Measurements from ENCODE around the gene SPEG. TPM values are rescaled to one million over a fixed set of nuclear protein-coding genes. Genes with fewer than 3 reads are reported as not detected.

Gene SPEG
- total RNA-seq, 3 donors from 2014 or later = 0.32 to 36.6 (median 21.0) TPM

- DNase-seq (ENCODE audit: low spot score in 2 of 2) = no peak
- intact Hi-C loops (cut with DNase I; ENCODE audit: low total_unique reads) = no loop called here
- no peaks in the 10 kb centered on the region for H3K4me1 ChIP-seq
Measured at GRCh38 chr2:219469186-219469724, 34.6 kb downstream of the SPEG start.

GRCh38 chr2:219470429-219470828, 35.8 kb downstream of the SPEG start:
- intact Hi-C loops (cut with DNase I; ENCODE audit: low total_unique reads) = loop anchor here (1.0 to 10.0 kb wide), 2 partner anchors 19 to 54 kb away; no protein-coding TSS in a partner anchor
- H3K4me1 ChIP-seq = no peaks in the 10 kb centered on the region
- no peak overlapping the region for H3K4me3 ChIP-seq
- H3K27me3 ChIP-seq = no peaks in the 10 kb centered on the region
- DNase-seq (ENCODE audit: low spot score in 2 of 2) = no peak
- H3K9me3 ChIP-seq = no peaks in the 10 kb centered on the region
- H3K27ac ChIP-seq = no peak overlapping the region
- TF ChIP-seq POLR2AphosphoS5 (IDR thresholded peaks at IDR 0.05) (no peak), CTCF (IDR thresholded peaks at IDR 0.05) (no peak), POLR2A (IDR thresholded peaks at IDR 0.05) (no peak)
- H3K36me3 ChIP-seq = no peaks in the 10 kb centered on the region

More at GRCh38 chr2:219469186-219469724, 34.6 kb downstream of the SPEG start:
- TF ChIP-seq CTCF (IDR thresholded peaks at IDR 0.05) (no peak), POLR2AphosphoS5 (IDR thresholded peaks at IDR 0.05) (no peak), POLR2A (IDR thresholded peaks at IDR 0.05) (no peak)
- H3K4me3 ChIP-seq = no peak overlapping the region
- H3K36me3 ChIP-seq = no peaks in the 10 kb centered on the region
- no peak overlapping the region for H3K27ac ChIP-seq
- H3K27me3 ChIP-seq = no peaks in the 10 kb centered on the region
- no peaks in the 10 kb centered on the region for H3K9me3 ChIP-seq

GRCh38 chr2:219471476-219472371, 37.1 kb downstream of the SPEG start:
- Histone ChIP-seq H3K27me3 (no peaks in the 10 kb centered on the region), H3K27ac (no peak overlapping the region)

GRCh38 chr2:219472629-219473187, 38.1 kb downstream of the SPEG start:
- no peak for DNase-seq (ENCODE audit: low spot score in 2 of 2)
- TF ChIP-seq POLR2A (IDR thresholded peaks at IDR 0.05) = no peak
- no peak for TF ChIP-seq CTCF (IDR thresholded peaks at IDR 0.05)
- no peak for TF ChIP-seq POLR2AphosphoS5 (IDR thresholded peaks at IDR 0.05)
- Histone ChIP-seq H3K9me3 (no peaks in the 10 kb centered on the region), H3K36me3 (no peaks in the 10 kb centered on the region), H3K27me3 (no peaks in the 10 kb centered on the region), H3K27ac (no peak overlapping the region), H3K4me1 (no peaks in the 10 kb centered on the region), H3K4me3 (no peak overlapping the region)
- intact Hi-C loops (cut with DNase I; ENCODE audit: low total_unique reads) = loop anchor here (10.0 kb wide), 1 partner anchor 52 kb away; no protein-coding TSS in a partner anchor

More at GRCh38 chr2:219471476-219472371, 37.1 kb downstream of the SPEG start:
- TF ChIP-seq CTCF (IDR thresholded peaks at IDR 0.05) (no peak), POLR2AphosphoS5 (IDR thresholded peaks at IDR 0.05) (no peak), POLR2A (IDR thresholded peaks at IDR 0.05) (no peak)
- H3K9me3 ChIP-seq = no peaks in the 10 kb centered on the region
- no peak for DNase-seq (ENCODE audit: low spot score in 2 of 2)
- no peaks in the 10 kb centered on the region for H3K36me3 ChIP-seq
- no peaks in the 10 kb centered on the region for H3K4me1 ChIP-seq
- no peak overlapping the region for H3K4me3 ChIP-seq
- intact Hi-C loops (cut with DNase I; ENCODE audit: low total_unique reads) = loop anchor here (10.0 kb wide), 1 partner anchor 53 kb away; no protein-coding TSS in a partner anchor
